Astrocyte (in vitro differentiated cells and primary cell): ENCODE results near the gene EHD1. TPM values are rescaled to one million over a fixed set of nuclear protein-coding genes. Genes with fewer than 3 reads are reported as not detected.

Source experiments
- DNase-seq: peaks from one replicate; pipeline ENCODE4 v3.0.0-alpha.2; 2010; ENCODE audit warnings: low read depth
- FAIRE-seq: peaks from 2 replicates; lab custom pipeline; 2011; peaks lifted over from hg19 to GRCh38; lab: Jason Lieb, UNC
- H2AFZ ChIP-seq: 2 replicates; pipeline ENCODE4 v1.6.0; 2012; ENCODE audit warnings: low read depth, low read length, inconsistent platforms
- H3K27ac ChIP-seq: 2 replicates; pipeline ENCODE4 v1.5.1; 2011; ENCODE audit warnings: low read depth, low read length, inconsistent platforms
- H3K27me3 ChIP-seq: 2 replicates; pipeline ENCODE4 v1.6.0; 2011; ENCODE audit warnings: low read length, inconsistent platforms; ENCODE audit not compliant: insufficient read depth
- H3K36me3 ChIP-seq: 2 replicates; pipeline ENCODE4 v1.5.1; 2011; ENCODE audit warnings: low read length, inconsistent platforms; ENCODE audit not compliant: insufficient read depth
- H3K4me1 ChIP-seq: 2 replicates; pipeline ENCODE4 v1.5.1; 2011; ENCODE audit warnings: low read length, inconsistent platforms; ENCODE audit not compliant: insufficient read depth
- H3K4me2 ChIP-seq: 2 replicates; pipeline ENCODE4 v1.6.0; 2012; ENCODE audit warnings: low read length, inconsistent platforms
- H3K4me3 ChIP-seq: 2 replicates; pipeline ENCODE4 v1.5.1; 2011; ENCODE audit warnings: low read depth, mild to moderate bottlenecking, low read length, inconsistent platforms; ENCODE audit not compliant: insufficient read depth
- H3K79me2 ChIP-seq: 2 replicates; pipeline ENCODE4 v1.6.0; 2012; ENCODE audit warnings: mild to moderate bottlenecking, low read length, inconsistent platforms; ENCODE audit not compliant: insufficient read depth
- H3K9ac ChIP-seq: 2 replicates; pipeline ENCODE4 v1.6.0; 2012; ENCODE audit warnings: mild to moderate bottlenecking, low read length, inconsistent platforms
- H3K9me3 ChIP-seq: 2 replicates; pipeline ENCODE4 v1.5.1; 2012; ENCODE audit warnings: low read depth, mild to moderate bottlenecking, low read length, inconsistent platforms; ENCODE audit not compliant: insufficient read depth
- H4K20me1 ChIP-seq: 2 replicates; pipeline ENCODE4 v1.6.0; 2012; ENCODE audit warnings: low read length, inconsistent platforms; ENCODE audit not compliant: insufficient read depth
- H3K27ac Mint-ChIP-seq: one replicate; pipeline ENCODE4 v1.8.0; 2021; ENCODE audit warnings: mild to moderate bottlenecking, mixed read lengths; ENCODE audit not compliant: unreplicated experiment
- H3K27me3 Mint-ChIP-seq: one replicate; pipeline ENCODE4 v1.8.0; 2021; ENCODE audit warnings: low read depth, mixed read lengths; ENCODE audit not compliant: unreplicated experiment
- H3K36me3 Mint-ChIP-seq: one replicate; pipeline ENCODE4 v1.8.0; 2021; ENCODE audit warnings: low read depth, mixed read lengths; ENCODE audit not compliant: unreplicated experiment
- H3K4me1 Mint-ChIP-seq: one replicate; pipeline ENCODE4 v1.8.0; 2021; ENCODE audit warnings: low read depth, mixed read lengths; ENCODE audit not compliant: unreplicated experiment
- H3K4me3 Mint-ChIP-seq: one replicate; pipeline ENCODE4 v1.8.0; 2021; ENCODE audit warnings: mild to moderate bottlenecking, moderate library complexity, mixed read lengths; ENCODE audit not compliant: unreplicated experiment
- H3K9me3 Mint-ChIP-seq: one replicate; pipeline ENCODE4 v1.8.0; 2021; ENCODE audit warnings: mild to moderate bottlenecking, mixed read lengths; ENCODE audit not compliant: unreplicated experiment
- EZH2 ChIP-seq: IDR thresholded peaks from 2 replicates; pipeline ENCODE4 v1.6.1; 2012; ENCODE audit warnings: mild to moderate bottlenecking, low read length, inconsistent platforms; ENCODE audit not compliant: insufficient read depth
- total RNA-seq: library from RNA; stranded (reverse); gene quantifications from 2 replicates; pipeline ENCODE4 v1.2.1, GENCODE V29; 2021
- TF ChIP-seq, protein P1 (sequence below): IDR thresholded peaks from 2 replicates; pipeline ENCODE4 v1.5.1; 2011; ENCODE audit warnings: low read depth, mild to moderate bottlenecking, inconsistent platforms, low read length, moderate library complexity; ENCODE audit not compliant: insufficient read depth

EHD1 gene
- total RNA-seq, 1 donor from 2014 or later: 201 TPM

DNA sequence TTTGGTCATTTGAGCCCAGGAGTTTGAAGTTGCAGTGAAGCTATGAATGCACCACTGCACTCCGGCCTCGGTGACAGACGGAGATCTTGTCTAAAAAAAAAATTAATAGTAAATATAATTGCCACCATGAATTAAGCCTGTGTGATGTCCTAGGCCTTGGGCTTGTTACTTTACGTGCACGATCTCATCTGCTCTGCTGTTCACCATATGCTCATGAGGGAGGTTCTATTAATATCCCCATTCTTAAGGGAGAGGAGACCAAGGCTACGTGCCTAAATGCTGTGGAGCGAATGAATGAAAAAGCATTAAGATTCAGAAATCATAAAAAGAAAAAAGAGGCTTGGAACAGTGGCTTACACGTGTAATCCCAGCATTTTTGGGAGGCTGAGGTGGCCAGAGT is 41.2 kb upstream of the EHD1 start:
- Histone ChIP-seq H3K9me3 (no peaks in the 10 kb centered on the region), H3K4me3 (no peak overlapping the region), H3K36me3 (no peaks in the 10 kb centered on the region), H3K4me2 (no peak overlapping the region), H3K4me1 (peaks cover 26% of the 10 kb centered on the region), H3K9ac (no peak overlapping the region), H3K27ac (no peak overlapping the region), H4K20me1 (no peaks in the 10 kb centered on the region), H2AFZ (no peak overlapping the region), H3K79me2 (peaks cover 21% of the 10 kb centered on the region), H3K27me3 (no peaks in the 10 kb centered on the region)
- no peaks in the 10 kb centered on the region for H3K27me3 Mint-ChIP-seq
- peaks cover 10% of the 10 kb centered on the region for H3K4me1 Mint-ChIP-seq
- DNase-seq (no peak), FAIRE-seq (no peak)
- H3K36me3 Mint-ChIP-seq: no peaks in the 10 kb centered on the region
- H3K9me3 Mint-ChIP-seq: no peaks in the 10 kb centered on the region
- no peak overlapping the region for H3K4me3 Mint-ChIP-seq
- no peak overlapping the region for H3K27ac Mint-ChIP-seq
- no peak for TF ChIP-seq EZH2
- TF ChIP-seq, protein P1, sequence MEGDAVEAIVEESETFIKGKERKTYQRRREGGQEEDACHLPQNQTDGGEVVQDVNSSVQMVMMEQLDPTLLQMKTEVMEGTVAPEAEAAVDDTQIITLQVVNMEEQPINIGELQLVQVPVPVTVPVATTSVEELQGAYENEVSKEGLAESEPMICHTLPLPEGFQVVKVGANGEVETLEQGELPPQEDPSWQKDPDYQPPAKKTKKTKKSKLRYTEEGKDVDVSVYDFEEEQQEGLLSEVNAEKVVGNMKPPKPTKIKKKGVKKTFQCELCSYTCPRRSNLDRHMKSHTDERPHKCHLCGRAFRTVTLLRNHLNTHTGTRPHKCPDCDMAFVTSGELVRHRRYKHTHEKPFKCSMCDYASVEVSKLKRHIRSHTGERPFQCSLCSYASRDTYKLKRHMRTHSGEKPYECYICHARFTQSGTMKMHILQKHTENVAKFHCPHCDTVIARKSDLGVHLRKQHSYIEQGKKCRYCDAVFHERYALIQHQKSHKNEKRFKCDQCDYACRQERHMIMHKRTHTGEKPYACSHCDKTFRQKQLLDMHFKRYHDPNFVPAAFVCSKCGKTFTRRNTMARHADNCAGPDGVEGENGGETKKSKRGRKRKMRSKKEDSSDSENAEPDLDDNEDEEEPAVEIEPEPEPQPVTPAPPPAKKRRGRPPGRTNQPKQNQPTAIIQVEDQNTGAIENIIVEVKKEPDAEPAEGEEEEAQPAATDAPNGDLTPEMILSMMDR: no peak

DNA sequence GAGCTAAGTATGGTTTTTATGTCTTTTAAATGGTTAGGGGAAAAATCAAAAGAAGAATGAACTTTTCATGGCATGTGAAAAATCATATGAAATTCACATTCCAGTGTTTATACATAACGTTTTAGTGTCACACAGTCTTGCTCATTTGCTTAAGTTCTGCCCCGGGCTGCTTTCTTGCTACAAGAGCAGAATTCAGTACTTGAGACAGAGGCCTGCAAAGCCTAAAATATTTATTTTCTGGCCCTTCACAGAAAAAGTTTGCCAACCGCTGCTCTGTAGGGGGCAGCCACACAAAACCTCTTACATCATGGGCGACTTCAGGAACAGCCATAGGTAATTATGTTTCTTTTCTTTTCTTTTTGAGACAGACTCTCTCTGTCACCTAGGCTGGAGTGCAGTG is 39.6 kb upstream of the EHD1 start:
- Histone ChIP-seq H3K36me3 (no peaks in the 10 kb centered on the region), H2AFZ (peak overlapping the region; percentile 65), H4K20me1 (no peaks in the 10 kb centered on the region), H3K4me2 (peak overlapping the region; percentile 92), H3K27ac (peak overlapping the region; percentile 56), H3K79me2 (peaks cover 21% of the 10 kb centered on the region), H3K4me3 (peak overlapping the region; percentile 60), H3K27me3 (no peaks in the 10 kb centered on the region), H3K9me3 (no peaks in the 10 kb centered on the region), H3K4me1 (peaks cover 18% of the 10 kb centered on the region), H3K9ac (peak overlapping the region; percentile 83)
- no peak for FAIRE-seq
- peak overlapping the region; percentile 94 for H3K4me3 Mint-ChIP-seq
- TF ChIP-seq EZH2: no peak
- TF ChIP-seq, protein P1: peak; percentile 13
- peaks cover 2% of the 10 kb centered on the region for H3K36me3 Mint-ChIP-seq
- H3K4me1 Mint-ChIP-seq: peaks cover 10% of the 10 kb centered on the region
- peak overlapping the region; percentile 94 for H3K27ac Mint-ChIP-seq
- H3K9me3 Mint-ChIP-seq: no peaks in the 10 kb centered on the region
- peak; percentile 47 for DNase-seq
- no peaks in the 10 kb centered on the region for H3K27me3 Mint-ChIP-seq

DNA sequence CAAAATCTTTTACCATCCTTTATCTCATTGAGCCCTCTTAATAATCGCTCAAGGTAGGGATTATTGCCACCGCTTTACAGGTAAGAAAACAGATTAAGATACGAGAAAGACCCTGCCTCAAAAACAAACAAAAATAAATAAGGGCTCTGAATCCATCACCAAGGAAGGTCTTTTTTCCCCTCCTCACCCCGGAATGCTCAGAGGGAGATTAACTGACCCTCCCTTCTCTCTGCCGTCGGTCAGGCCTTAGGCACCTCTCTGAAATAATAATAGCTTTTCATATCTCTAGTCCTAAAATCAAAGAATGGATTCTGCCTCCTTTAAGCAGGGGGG is 39.2 kb upstream of the EHD1 start:
- H3K4me3 Mint-ChIP-seq: peak overlapping the region; percentile 94
- TF ChIP-seq EZH2: no peak
- TF ChIP-seq, protein P1: no peak
- peak overlapping the region; percentile 65 for H2AFZ ChIP-seq

More for the DNA sequence above, 39.2 kb upstream of the EHD1 start:
- Histone ChIP-seq H3K36me3 (no peaks in the 10 kb centered on the region), H3K4me3 (peak overlapping the region; percentile 60), H3K4me1 (peaks cover 18% of the 10 kb centered on the region), H3K9ac (peak overlapping the region; percentile 83), H3K9me3 (no peaks in the 10 kb centered on the region), H3K27ac (peak overlapping the region; percentile 56), H4K20me1 (no peaks in the 10 kb centered on the region), H3K79me2 (peaks cover 21% of the 10 kb centered on the region), H3K4me2 (peak overlapping the region; percentile 92), H3K27me3 (no peaks in the 10 kb centered on the region)
- FAIRE-seq: no peak
- Mint-ChIP-seq H3K9me3 (no peaks in the 10 kb centered on the region), H3K4me1 (peaks cover 10% of the 10 kb centered on the region), H3K27me3 (no peaks in the 10 kb centered on the region), H3K36me3 (peaks cover 2% of the 10 kb centered on the region), H3K27ac (peak overlapping the region; percentile 94)
- no peak for DNase-seq
